ENCODE results near the gene ABLIM2.

The ABLIM2 gene

GRCh38 chr4:8037150-8037769 lies 121.4 kb downstream of the ABLIM2 start:
- no peak for TF ChIP-seq CTCF (IDR thresholded peaks at IDR 0.05; ENCODE audit: insufficient read depth, low read depth, low read length, missing control alignments)
- no peak overlapping the region for H3K4me3 ChIP-seq (ENCODE audit: low read depth, low read length)
- no peak for DNase-seq (ENCODE audit: low read depth)

GRCh38 chr4:8035371-8035780 lies 123.2 kb downstream of the ABLIM2 start:
- H3K4me3 ChIP-seq (ENCODE audit: low read depth, low read length) = no peak overlapping the region
- DNase-seq (ENCODE audit: low read depth) = peak; percentile 27
- TF ChIP-seq CTCF (IDR thresholded peaks at IDR 0.05; ENCODE audit: insufficient read depth, low read depth, low read length, missing control alignments) = no peak

- no peak overlapping the region for H3K4me3 ChIP-seq (ENCODE audit: low read depth, low read length)
- TF ChIP-seq CTCF (IDR thresholded peaks at IDR 0.05; ENCODE audit: insufficient read depth, low read depth, low read length, missing control alignments) = no peak
- DNase-seq (ENCODE audit: low read depth) = no peak
Observed at GRCh38 chr4:8033829-8034528, 124.6 kb downstream of the ABLIM2 start.

- H3K4me3 ChIP-seq (ENCODE audit: low read depth, low read length) = no peak overlapping the region
- TF ChIP-seq CTCF (IDR thresholded peaks at IDR 0.05; ENCODE audit: insufficient read depth, low read depth, low read length, missing control alignments) = no peak
- DNase-seq (ENCODE audit: low read depth) = no peak
Observed at GRCh38 chr4:8033067-8033755, 125.4 kb downstream of the ABLIM2 start.

- DNase-seq (ENCODE audit: low read depth) = no peak
- no peak for TF ChIP-seq CTCF (IDR thresholded peaks at IDR 0.05; ENCODE audit: insufficient read depth, low read depth, low read length, missing control alignments)
- H3K4me3 ChIP-seq (ENCODE audit: low read depth, low read length) = no peak overlapping the region
Observed at GRCh38 chr4:8032381-8032780, 126.2 kb downstream of the ABLIM2 start.

GRCh38 chr4:8030121-8030781 lies 128.4 kb downstream of the ABLIM2 start:
- DNase-seq (ENCODE audit: low read depth) = no peak
- H3K4me3 ChIP-seq (ENCODE audit: low read depth, low read length) = no peak overlapping the region
- TF ChIP-seq CTCF (IDR thresholded peaks at IDR 0.05; ENCODE audit: insufficient read depth, low read depth, low read length, missing control alignments) = no peak

Data from GM12865 (cell line).